ENCODE data around the gene CALCA. TPM values are rescaled to one million over a fixed set of nuclear protein-coding genes. Genes with fewer than 3 reads are reported as not detected.

The CALCA gene
- total RNA-seq, 1 donor from 2014 or later: not detected

DNA sequence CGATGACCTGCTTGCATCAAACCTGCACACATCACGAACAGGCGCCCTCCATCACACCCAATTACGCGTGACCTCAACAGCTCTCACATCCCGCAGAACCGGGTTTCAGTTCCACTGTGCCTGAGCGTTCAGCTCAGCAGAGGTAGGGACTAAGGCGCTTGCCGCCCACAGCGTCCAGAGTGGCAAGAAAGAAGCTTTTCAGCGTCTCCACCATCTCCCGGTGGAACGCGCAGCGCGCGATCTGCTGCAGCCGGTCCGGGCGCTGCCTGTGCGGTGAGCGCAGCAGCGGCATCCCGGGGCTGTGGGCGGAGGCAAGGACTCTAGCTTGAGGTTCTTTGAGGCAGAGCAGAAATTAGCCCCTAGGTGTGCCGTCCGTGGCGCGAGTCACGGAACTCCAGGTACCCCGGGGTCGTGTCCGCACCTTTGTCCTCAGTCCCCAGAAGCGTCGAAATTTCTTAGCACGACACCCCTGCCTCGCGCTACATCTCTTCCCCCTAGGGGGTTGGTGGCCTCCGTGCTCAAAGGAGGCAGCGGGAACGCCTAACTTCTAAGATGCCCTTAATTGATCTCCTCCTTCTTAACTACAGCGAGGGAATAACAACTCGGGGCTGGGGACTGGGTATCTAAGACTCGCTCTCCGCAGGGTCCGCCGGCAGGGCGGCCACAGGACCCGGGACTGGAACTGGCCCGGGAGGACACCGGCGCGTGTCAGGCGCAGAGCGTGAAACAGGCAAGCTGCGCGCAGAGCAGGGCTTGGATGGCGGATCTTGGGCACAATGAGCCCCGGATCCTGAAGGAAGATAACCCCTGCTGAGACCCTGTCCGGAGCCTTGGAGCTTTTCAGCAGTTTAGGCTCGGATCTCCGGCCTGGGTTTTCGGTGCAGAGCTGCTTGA, 1.7 kb upstream of the CALCA start:
- Mint-ChIP-seq H3K27ac (ENCODE audit: unreplicated experiment) (no peak overlapping the region), H3K36me3 (ENCODE audit: unreplicated experiment) (no peaks in the 10 kb centered on the region), H3K27me3 (ENCODE audit: unreplicated experiment) (peaks cover 70% of the 10 kb centered on the region), H3K4me1 (ENCODE audit: unreplicated experiment) (peaks cover 17% of the 10 kb centered on the region), H3K9me3 (ENCODE audit: unreplicated experiment) (no peaks in the 10 kb centered on the region), H3K4me3 (ENCODE audit: unreplicated experiment) (peak overlapping the region; percentile 57)
- TF ChIP-seq, protein P1, sequence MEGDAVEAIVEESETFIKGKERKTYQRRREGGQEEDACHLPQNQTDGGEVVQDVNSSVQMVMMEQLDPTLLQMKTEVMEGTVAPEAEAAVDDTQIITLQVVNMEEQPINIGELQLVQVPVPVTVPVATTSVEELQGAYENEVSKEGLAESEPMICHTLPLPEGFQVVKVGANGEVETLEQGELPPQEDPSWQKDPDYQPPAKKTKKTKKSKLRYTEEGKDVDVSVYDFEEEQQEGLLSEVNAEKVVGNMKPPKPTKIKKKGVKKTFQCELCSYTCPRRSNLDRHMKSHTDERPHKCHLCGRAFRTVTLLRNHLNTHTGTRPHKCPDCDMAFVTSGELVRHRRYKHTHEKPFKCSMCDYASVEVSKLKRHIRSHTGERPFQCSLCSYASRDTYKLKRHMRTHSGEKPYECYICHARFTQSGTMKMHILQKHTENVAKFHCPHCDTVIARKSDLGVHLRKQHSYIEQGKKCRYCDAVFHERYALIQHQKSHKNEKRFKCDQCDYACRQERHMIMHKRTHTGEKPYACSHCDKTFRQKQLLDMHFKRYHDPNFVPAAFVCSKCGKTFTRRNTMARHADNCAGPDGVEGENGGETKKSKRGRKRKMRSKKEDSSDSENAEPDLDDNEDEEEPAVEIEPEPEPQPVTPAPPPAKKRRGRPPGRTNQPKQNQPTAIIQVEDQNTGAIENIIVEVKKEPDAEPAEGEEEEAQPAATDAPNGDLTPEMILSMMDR (IDR thresholded peaks at IDR 0.05): no peak
- DNase-seq (ENCODE audit: extremely low spot score, unreplicated experiment): no peak

DNA sequence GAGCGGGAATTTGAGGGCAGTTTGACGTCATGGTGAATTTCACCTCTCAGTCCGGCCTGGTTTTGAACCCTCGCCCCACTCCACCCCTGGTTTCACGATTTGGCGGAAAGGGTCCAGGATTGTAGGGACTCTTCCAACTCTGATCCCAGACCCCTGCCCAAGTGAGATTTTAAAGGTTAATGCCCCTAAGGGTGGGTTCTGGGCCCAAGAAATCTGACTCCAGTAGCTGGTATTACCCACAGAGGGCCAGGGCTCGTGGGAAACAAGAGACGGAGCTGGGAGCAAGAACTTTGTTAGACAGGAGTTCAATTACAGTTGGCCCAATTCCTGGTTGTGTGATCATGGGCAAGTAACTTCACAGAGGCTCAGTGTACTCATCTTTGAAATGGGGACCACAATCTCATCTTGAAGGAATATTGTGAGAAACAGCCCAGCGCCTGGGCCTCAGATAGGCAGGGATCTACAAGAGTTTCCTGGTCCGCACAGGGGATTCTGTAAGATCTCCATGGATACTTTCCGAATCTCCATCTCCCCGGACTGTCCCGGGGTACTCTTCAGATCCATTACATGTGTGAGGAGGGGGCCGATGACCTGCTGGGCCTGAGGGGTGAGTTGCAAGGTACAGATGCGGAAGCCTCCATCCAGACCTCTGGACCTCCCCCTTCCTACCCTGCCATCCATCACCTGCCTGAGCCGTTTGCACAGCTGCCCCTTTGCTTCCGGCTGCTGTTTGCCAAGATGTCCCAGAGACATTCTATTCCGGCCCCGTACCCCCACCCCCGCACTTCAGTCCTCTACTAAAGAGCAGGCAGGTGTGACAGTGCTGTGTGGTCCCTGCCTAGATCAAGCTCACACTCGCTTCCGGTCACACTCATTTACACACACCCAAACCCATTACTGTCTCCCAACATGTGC, 687 bp upstream of the CALCA start:
- Mint-ChIP-seq H3K36me3 (ENCODE audit: unreplicated experiment) (no peaks in the 10 kb centered on the region), H3K4me3 (ENCODE audit: unreplicated experiment) (no peak overlapping the region), H3K27ac (ENCODE audit: unreplicated experiment) (no peak overlapping the region), H3K9me3 (ENCODE audit: unreplicated experiment) (no peaks in the 10 kb centered on the region), H3K4me1 (ENCODE audit: unreplicated experiment) (peaks cover 17% of the 10 kb centered on the region), H3K27me3 (ENCODE audit: unreplicated experiment) (peaks cover 70% of the 10 kb centered on the region)
- TF ChIP-seq, protein P1 (IDR thresholded peaks at IDR 0.05): no peak
- DNase-seq (ENCODE audit: extremely low spot score, unreplicated experiment): no peak

DNA sequence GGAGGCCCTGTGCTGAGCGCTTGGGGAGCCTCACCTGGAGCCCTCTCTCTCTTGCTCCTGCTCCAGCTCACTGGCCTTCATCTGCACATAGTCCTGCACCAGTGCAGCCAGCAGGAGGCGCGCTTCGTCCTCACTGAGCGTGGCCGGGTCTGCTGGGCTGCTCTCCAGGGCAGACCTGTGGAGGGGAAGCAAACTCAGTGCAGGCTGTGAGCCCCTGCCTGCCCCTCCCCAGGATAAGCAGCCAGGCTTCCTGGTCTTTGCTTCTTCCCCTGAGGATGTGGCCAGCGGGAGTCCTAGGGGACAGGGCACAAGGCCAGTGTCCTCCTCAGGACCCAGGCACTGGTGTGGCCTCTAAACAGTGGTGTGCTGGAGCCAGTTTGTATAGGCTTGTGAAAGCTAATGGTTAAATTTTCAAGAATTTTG, 2.2 kb downstream of the CALCA start:
- H3K27me3 Mint-ChIP-seq (ENCODE audit: unreplicated experiment): peaks cover 44% of the 10 kb centered on the region
- no peaks in the 10 kb centered on the region for H3K9me3 Mint-ChIP-seq (ENCODE audit: unreplicated experiment)
- TF ChIP-seq, protein P1 (IDR thresholded peaks at IDR 0.05): peak; percentile 36
- peaks cover 13% of the 10 kb centered on the region for H3K4me1 Mint-ChIP-seq (ENCODE audit: unreplicated experiment)
- H3K4me3 Mint-ChIP-seq (ENCODE audit: unreplicated experiment): no peak overlapping the region
- H3K36me3 Mint-ChIP-seq (ENCODE audit: unreplicated experiment): no peaks in the 10 kb centered on the region
- no peak for DNase-seq (ENCODE audit: extremely low spot score, unreplicated experiment)
- no peak overlapping the region for H3K27ac Mint-ChIP-seq (ENCODE audit: unreplicated experiment)

DNA sequence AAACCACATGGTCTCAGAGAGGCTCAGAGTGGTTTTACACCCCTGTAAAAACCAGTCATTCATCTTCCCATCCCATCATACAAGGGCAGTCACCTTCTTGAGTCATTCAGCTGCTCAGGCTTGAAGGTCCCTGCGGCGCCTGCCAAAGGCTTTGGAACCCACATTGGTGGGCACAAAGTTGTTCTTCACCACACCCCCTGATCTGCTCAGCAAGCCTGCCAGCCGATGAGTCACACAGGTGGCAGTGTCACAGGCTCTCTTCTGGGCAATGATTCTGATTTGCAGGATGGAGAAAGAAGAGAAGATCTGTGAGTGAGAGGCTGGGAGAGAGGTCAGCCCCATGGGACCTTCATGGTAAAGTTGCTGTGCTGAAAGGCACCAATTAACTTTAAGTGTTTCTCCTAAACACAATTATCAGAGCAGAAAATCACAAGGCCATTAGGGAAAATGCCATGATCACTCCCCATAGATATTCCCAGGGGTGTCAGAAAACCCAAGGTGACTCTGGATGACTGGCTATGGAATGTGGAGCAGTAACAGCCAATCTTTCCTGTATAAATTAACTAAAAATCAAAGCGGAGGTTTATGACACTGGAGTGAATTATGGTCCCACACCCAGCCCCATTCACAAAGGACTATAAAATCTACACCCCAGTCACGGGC, 4.4 kb downstream of the CALCA start:
- DNase-seq (ENCODE audit: extremely low spot score, unreplicated experiment): no peak
- TF ChIP-seq, protein P1 (IDR thresholded peaks at IDR 0.05): no peak
- Mint-ChIP-seq H3K9me3 (ENCODE audit: unreplicated experiment) (no peaks in the 10 kb centered on the region), H3K4me1 (ENCODE audit: unreplicated experiment) (peaks cover 2% of the 10 kb centered on the region), H3K27ac (ENCODE audit: unreplicated experiment) (no peak overlapping the region), H3K4me3 (ENCODE audit: unreplicated experiment) (no peak overlapping the region), H3K27me3 (ENCODE audit: unreplicated experiment) (peaks cover 22% of the 10 kb centered on the region), H3K36me3 (ENCODE audit: unreplicated experiment) (no peaks in the 10 kb centered on the region)
